CD4-positive, alpha-beta T cell (primary cell): Measurements from ENCODE around the gene HPSE. TPM values are rescaled to one million over a fixed set of nuclear protein-coding genes. Genes with fewer than 3 reads are reported as not detected.
"Not testable (repeated sequence)": the region's sequence is repeated elsewhere in the genome, so short reads cannot be mapped to it uniquely, and the experiment has no call there.

Experiments
- ATAC-seq: fragments of 200-7000 bp; cut with Tn5 transposase; one replicate; pipeline ENCODE4 v1.10.0; 2022; ENCODE audit warnings: mild to moderate bottlenecking; ENCODE audit not compliant: poor library complexity
- CTCF ChIA-PET: fragments of 350-600 bp; sonication (Branson Sonifier 250); formaldehyde crosslinking; loops from one replicate; lab custom pipeline; 2021; ENCODE audit warnings: antibody characterized with exemption, inconsistent platforms; lab: Charles Lee
- POLR2A ChIA-PET: fragments of 350-600 bp; sonication (Branson Sonifier 250); formaldehyde crosslinking; loops from one replicate; lab custom pipeline; 2021; ENCODE audit warnings: antibody characterized with exemption, inconsistent platforms; lab: Charles Lee
- DNase-seq, 14 experiments: peaks; one replicate each; pipeline ENCODE4 v3.0.0-alpha.2; 2013 to 2020; ENCODE audit warnings: mixed read lengths in 2 of 14
- H3K27ac ChIP-seq, 2 donors: one replicate each; pipeline versions ENCODE4 v1.5.1 to v1.7.0; 2013; ENCODE audit warnings: low read length in 2 of 2, low read depth in 1 of 2, mild to moderate bottlenecking in 1 of 2
- H3K27me3 ChIP-seq, 2 experiments: 1 replicate in 1 of 2; 2 replicates in 1 of 2; pipeline versions ENCODE4 v1.6.1 to v1.7.0; 2013; ENCODE audit warnings: low read length in 2 of 2, control low read depth in 1 of 2, mild to moderate bottlenecking in 1 of 2, moderate library complexity in 1 of 2; ENCODE audit not compliant: insufficient read depth in 2 of 2, control insufficient read depth in 1 of 2
- H3K36me3 ChIP-seq: one replicate; pipeline ENCODE4 v1.6.1; 2013; ENCODE audit warnings: low read length, control low read depth; ENCODE audit not compliant: insufficient read depth
- H3K4me1 ChIP-seq: one replicate; pipeline ENCODE4 v1.6.1; 2013; ENCODE audit warnings: low read length, control low read depth; ENCODE audit not compliant: insufficient read depth
- H3K4me3 ChIP-seq: one replicate; pipeline ENCODE4 v1.5.1; 2013; ENCODE audit warnings: mild to moderate bottlenecking, low read length, moderate library complexity
- H3K9me3 ChIP-seq, 2 experiments: 1 replicate in 1 of 2; 2 replicates in 1 of 2; pipeline versions ENCODE4 v1.6.1 to v1.7.0; 2013; ENCODE audit warnings: low read length in 2 of 2, mild to moderate bottlenecking in 2 of 2, control low read depth in 1 of 2, moderate library complexity in 1 of 2; ENCODE audit not compliant: control insufficient read depth in 1 of 2, insufficient read depth in 1 of 2
- H3K27ac Mint-ChIP-seq: one replicate; pipeline ENCODE4 v1.8.0; 2020; ENCODE audit warnings: mixed read lengths
- H3K27me3 Mint-ChIP-seq: one replicate; pipeline ENCODE4 v1.8.0; 2021; ENCODE audit warnings: mixed read lengths
- H3K36me3 Mint-ChIP-seq: one replicate; pipeline ENCODE4 v1.8.0; 2021; ENCODE audit warnings: low read depth, mixed read lengths
- H3K4me1 Mint-ChIP-seq: one replicate; pipeline ENCODE4 v1.8.0; 2021; ENCODE audit warnings: low read depth, mixed read lengths
- H3K4me3 Mint-ChIP-seq: one replicate; pipeline ENCODE4 v1.8.0; 2020; ENCODE audit warnings: mild to moderate bottlenecking, mixed read lengths
- H3K9me3 Mint-ChIP-seq: one replicate; pipeline ENCODE4 v1.8.0; 2020; ENCODE audit warnings: mixed read lengths
- intact Hi-C, 2 experiments: fragments of 100-400 bp; cut with DNase I in 1 of 2; cut with micrococcal nuclease in 1 of 2; formaldehyde crosslinking; loops; one replicate each; pipeline versions ENCODE4 v1.15.1 to v1.9.0; 2023 to 2025; cut with DNase I, micrococcal nuclease
- total RNA-seq, 174 experiments: library from RNA in 2 of 174; stranded (reverse) in 2 of 174; gene quantifications; one replicate each; pipeline ENCODE4 v1.2.3 and lab custom pipeline; 2021 to 2026
- TF ChIP-seq, protein P1 (sequence below): fragments of 200-600 bp; IDR thresholded peaks from one replicate; pipeline ENCODE4 v1.8.0; 2022; ENCODE audit warnings: antibody characterized with exemption, mild to moderate bottlenecking

HPSE gene
- total RNA-seq, 2 experiments from 2014 or later = 1.5 to 2.1 TPM

DNA sequence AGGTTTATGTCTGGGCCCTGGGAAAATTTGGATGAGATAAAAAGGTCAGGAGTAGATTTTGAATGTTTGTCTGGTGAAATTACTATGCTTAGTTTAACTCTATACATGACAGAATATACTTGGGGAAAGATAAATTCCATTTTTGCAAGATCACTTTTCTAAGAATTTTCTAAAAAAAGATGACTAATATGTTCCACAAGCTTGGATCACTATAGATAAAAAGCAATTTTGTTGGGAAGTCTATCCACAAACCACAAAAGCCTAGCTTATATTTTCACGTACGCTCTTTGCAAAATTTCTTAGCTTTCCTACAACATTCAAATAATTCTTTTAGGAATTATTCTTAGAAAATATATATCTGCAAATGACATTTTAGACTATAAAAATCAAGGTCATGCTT, 29.5 kb downstream of the HPSE start:
- no peaks in the 10 kb centered on the region for H3K27me3 Mint-ChIP-seq
- H3K4me1 Mint-ChIP-seq = no peaks in the 10 kb centered on the region
- H3K27me3 ChIP-seq = no peaks in the 10 kb centered on the region
- H3K27ac ChIP-seq = no peak overlapping the region
- ATAC-seq = no peak
- H3K27ac Mint-ChIP-seq = no peak overlapping the region
- ChIA-PET POLR2A (no interaction called here), CTCF (no interaction called here)
- intact Hi-C loops = no loop called here
- H3K36me3 ChIP-seq = peaks cover 37% of the 10 kb centered on the region
- no peaks in the 10 kb centered on the region for H3K9me3 ChIP-seq
- peaks cover 75% of the 10 kb centered on the region for H3K36me3 Mint-ChIP-seq
- H3K4me3 ChIP-seq = no peak overlapping the region
- no peaks in the 10 kb centered on the region for H3K9me3 Mint-ChIP-seq
- no peaks in the 10 kb centered on the region for H3K4me1 ChIP-seq
- TF ChIP-seq, protein P1, sequence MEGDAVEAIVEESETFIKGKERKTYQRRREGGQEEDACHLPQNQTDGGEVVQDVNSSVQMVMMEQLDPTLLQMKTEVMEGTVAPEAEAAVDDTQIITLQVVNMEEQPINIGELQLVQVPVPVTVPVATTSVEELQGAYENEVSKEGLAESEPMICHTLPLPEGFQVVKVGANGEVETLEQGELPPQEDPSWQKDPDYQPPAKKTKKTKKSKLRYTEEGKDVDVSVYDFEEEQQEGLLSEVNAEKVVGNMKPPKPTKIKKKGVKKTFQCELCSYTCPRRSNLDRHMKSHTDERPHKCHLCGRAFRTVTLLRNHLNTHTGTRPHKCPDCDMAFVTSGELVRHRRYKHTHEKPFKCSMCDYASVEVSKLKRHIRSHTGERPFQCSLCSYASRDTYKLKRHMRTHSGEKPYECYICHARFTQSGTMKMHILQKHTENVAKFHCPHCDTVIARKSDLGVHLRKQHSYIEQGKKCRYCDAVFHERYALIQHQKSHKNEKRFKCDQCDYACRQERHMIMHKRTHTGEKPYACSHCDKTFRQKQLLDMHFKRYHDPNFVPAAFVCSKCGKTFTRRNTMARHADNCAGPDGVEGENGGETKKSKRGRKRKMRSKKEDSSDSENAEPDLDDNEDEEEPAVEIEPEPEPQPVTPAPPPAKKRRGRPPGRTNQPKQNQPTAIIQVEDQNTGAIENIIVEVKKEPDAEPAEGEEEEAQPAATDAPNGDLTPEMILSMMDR = no peak
- H3K4me3 Mint-ChIP-seq = no peak overlapping the region
- no peak for DNase-seq

- Histone ChIP-seq H3K36me3 (peaks cover 23% of the 10 kb centered on the region), H3K4me3 (no peak overlapping the region), H3K27ac (peak overlapping the region in 1 of 2 donors; percentile 6), H3K27me3 (no peaks in the 10 kb centered on the region), H3K9me3 (no peaks in the 10 kb centered on the region), H3K4me1 (peaks cover 7% of the 10 kb centered on the region)
- ChIA-PET CTCF (no interaction called here), POLR2A (interaction anchor here (0.9 to 1.4 kb wide), 2 partner anchors 13 to 263 kb away, joined by 3 to 5 read pairs; partner anchors contain the start of genes COPS4 and COQ2)
- ATAC-seq (peak; percentile 24), DNase-seq (peak in 1 of 14 experiments; percentile 27)
- no peaks in the 10 kb centered on the region for H3K27me3 Mint-ChIP-seq
- peak overlapping the region; percentile 50 for H3K27ac Mint-ChIP-seq
- H3K4me1 Mint-ChIP-seq = peaks cover 11% of the 10 kb centered on the region
- no peaks in the 10 kb centered on the region for H3K9me3 Mint-ChIP-seq
- TF ChIP-seq, protein P1 = no peak
- H3K36me3 Mint-ChIP-seq = peaks cover 43% of the 10 kb centered on the region
- intact Hi-C loops = no loop called here
- H3K4me3 Mint-ChIP-seq = no peak overlapping the region
These were observed 36.9 kb downstream of the HPSE start for GRCh38 chr4:83297548-83298260.

GRCh38 chr4:83293305-83294046, 41.2 kb downstream of the HPSE start:
- DNase-seq (no peak), ATAC-seq (no peak)
- Mint-ChIP-seq H3K9me3 (no peaks in the 10 kb centered on the region), H3K27me3 (no peaks in the 10 kb centered on the region), H3K36me3 (peaks cover 16% of the 10 kb centered on the region), H3K4me1 (peaks cover 11% of the 10 kb centered on the region), H3K27ac (no peak overlapping the region), H3K4me3 (no peak overlapping the region)
- intact Hi-C loops = loop anchor here in 1 of 2 experiments (1.0 kb wide), 1 partner anchor 21 kb away; no protein-coding TSS in a partner anchor
- ChIA-PET CTCF (interaction anchor here (1.3 kb wide), 1 partner anchor 11 kb away, joined by 4 read pairs; no protein-coding TSS in a partner anchor), POLR2A (interaction anchor here (3.6 kb wide), 1 partner anchor 9 kb away, joined by 15 read pairs; the partner anchor contains the start of gene COQ2)
- Histone ChIP-seq H3K27ac (peak overlapping the region in 1 of 2 donors; percentile 32), H3K4me1 (peaks cover 5% of the 10 kb centered on the region), H3K36me3 (peaks cover 5% of the 10 kb centered on the region), H3K27me3 (no peaks in the 10 kb centered on the region), H3K9me3 (no peaks in the 10 kb centered on the region), H3K4me3 (no peak overlapping the region)
- TF ChIP-seq, protein P1 = no peak

DNA sequence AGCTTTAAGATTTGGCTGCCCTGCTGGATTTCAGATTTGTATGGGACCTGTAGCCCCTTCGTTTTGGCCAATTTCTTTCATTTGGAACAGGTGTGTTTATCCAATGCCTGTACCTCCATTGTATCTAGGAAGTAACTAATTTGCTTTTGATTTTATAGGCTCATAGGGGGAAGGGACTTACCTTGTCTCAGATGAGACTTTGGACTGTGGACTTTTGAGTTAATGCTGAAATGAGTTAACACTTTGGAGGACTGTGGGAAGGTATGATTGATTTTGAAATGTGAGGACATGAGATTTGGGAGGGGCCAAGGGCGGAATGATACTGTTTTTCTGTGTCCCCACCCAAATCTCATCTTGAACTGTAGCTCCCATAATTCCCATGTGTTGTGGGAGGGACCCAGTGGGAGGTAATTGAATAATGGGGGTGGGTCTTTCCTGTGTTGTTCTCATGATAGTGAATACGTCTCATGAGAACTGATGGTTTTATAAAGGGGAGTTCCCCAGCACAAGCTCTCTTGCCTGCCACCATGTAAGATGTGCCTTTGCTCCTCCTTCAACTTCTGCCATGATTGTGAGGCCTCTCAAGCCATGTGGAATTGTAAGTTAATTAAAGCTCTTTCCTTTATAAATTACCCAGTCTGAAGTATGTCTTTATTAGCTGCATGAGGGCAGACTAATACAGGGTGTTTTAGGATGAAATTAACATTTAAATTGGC, 44.4 kb downstream of the HPSE start:
- DNase-seq, H3K4me1 Mint-ChIP-seq, H3K27ac Mint-ChIP-seq, H3K36me3 Mint-ChIP-seq, H3K4me3 ChIP-seq, H3K27me3 Mint-ChIP-seq, POLR2A ChIA-PET, H3K9me3 Mint-ChIP-seq, ATAC-seq, H3K27me3 ChIP-seq, H3K9me3 ChIP-seq, H3K36me3 ChIP-seq, H3K27ac ChIP-seq, intact Hi-C loops, H3K4me3 Mint-ChIP-seq, H3K4me1 ChIP-seq: not testable (repeated sequence)
- CTCF ChIA-PET = interaction anchor here (0.6 to 0.7 kb wide), 2 partner anchors 63 to 345 kb away, joined by 3 read pairs; no protein-coding TSS in a partner anchor
